ENCODE measurements around the gene RFX4.

DNA sequence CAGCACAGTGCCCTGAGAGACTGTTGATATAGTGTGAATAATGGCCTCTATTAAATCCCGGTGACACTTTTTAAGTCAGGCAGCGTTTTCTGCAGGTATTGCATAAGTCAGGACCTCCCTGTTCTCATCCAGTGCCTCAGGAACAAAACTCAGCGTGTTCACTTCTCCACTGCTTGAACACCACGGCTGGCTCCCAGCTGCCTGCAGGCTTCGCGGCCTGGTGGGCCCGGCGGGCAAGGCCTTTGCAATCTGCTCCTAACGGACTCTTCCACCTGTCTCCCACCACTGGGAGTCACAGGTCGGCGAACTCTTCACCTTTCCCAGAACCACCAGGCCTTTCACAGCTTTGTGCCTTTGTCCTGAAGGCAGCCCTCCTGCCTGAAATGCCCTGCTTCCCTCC, 18.7 kb downstream of the RFX4 start:
- TF ChIP-seq POLR2A (IDR thresholded peaks at IDR 0.05) = no peak
- TF ChIP-seq, protein P1, sequence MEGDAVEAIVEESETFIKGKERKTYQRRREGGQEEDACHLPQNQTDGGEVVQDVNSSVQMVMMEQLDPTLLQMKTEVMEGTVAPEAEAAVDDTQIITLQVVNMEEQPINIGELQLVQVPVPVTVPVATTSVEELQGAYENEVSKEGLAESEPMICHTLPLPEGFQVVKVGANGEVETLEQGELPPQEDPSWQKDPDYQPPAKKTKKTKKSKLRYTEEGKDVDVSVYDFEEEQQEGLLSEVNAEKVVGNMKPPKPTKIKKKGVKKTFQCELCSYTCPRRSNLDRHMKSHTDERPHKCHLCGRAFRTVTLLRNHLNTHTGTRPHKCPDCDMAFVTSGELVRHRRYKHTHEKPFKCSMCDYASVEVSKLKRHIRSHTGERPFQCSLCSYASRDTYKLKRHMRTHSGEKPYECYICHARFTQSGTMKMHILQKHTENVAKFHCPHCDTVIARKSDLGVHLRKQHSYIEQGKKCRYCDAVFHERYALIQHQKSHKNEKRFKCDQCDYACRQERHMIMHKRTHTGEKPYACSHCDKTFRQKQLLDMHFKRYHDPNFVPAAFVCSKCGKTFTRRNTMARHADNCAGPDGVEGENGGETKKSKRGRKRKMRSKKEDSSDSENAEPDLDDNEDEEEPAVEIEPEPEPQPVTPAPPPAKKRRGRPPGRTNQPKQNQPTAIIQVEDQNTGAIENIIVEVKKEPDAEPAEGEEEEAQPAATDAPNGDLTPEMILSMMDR (IDR thresholded peaks at IDR 0.05) = no peak
- TF ChIP-seq POLR2AphosphoS5 (IDR thresholded peaks at IDR 0.05) = no peak
- no peak for TF ChIP-seq EP300 (IDR thresholded peaks at IDR 0.05)
